Left lung (tissue), 10 donors: ENCODE results near the gene RO60. TPM values are rescaled to one million over a fixed set of nuclear protein-coding genes. Genes with fewer than 3 reads are reported as not detected.

ENCODE experiments used
- ATAC-seq: fragments of 200-7000 bp; cut with Tn5 transposase; one replicate; pipeline ENCODE4 v1.9.1; 2020; ENCODE audit warnings: moderate library complexity
- DNase-seq, 4 donors: peaks; one replicate each; pipeline ENCODE4 v3.0.0-alpha.2; 2013 to 2020
- H3K27ac ChIP-seq, 2 donors: fragments of 200-600 bp; sonication (generic) in 1 of 2; one replicate each; pipeline versions ENCODE4 v1.5.0 to v1.8.0; 2020 to 2021
- H3K27me3 ChIP-seq, 2 donors: fragments of 200-600 bp; sonication (generic) in 1 of 2; one replicate each; pipeline versions ENCODE4 v1.5.0 to v1.8.0; 2020 to 2021
- H3K36me3 ChIP-seq, 2 donors: fragments of 200-600 bp; sonication (generic) in 1 of 2; one replicate each; pipeline versions ENCODE4 v1.5.0 to v1.8.0; 2020 to 2021
- H3K4me1 ChIP-seq, 2 donors: fragments of 200-600 bp; one replicate each; pipeline ENCODE4 v1.8.0; 2021
- H3K4me3 ChIP-seq, 2 donors: fragments of 200-600 bp; sonication (generic) in 1 of 2; one replicate each; pipeline versions ENCODE4 v1.5.0 to v1.8.0; 2020 to 2021; ENCODE audit warnings: mild to moderate bottlenecking in 1 of 2
- H3K9me3 ChIP-seq, 2 donors: fragments of 200-600 bp; sonication (generic) in 1 of 2; one replicate each; pipeline versions ENCODE4 v1.5.0 to v1.8.0; 2020 to 2021
- intact Hi-C, 2 donors: fragments of 100-400 bp; cut with DNase I; formaldehyde crosslinking; loops; one replicate each; pipeline versions ENCODE4 v1.11.2 to v1.14.2; 2022
- polyA plus RNA-seq, 6 donors: library from polyadenylated mRNA; unstranded; fragments of 120-200 nt; gene quantifications; one replicate each; pipeline ENCODE4 v1.2.1, GENCODE V29; 2013; ENCODE audit not compliant: insufficient read length in 6 of 6
- total RNA-seq, 2 donors: library from RNA; stranded (reverse); fragmentation: NEBNext Ultra II Directional; extraction: Animal tissue kit (Norgen Biotek cat#: 25700); gene quantifications; one replicate each; pipeline ENCODE4 v1.2.1, GENCODE V29; 2021
- TF ChIP-seq, protein P1 (sequence below), 2 donors: fragments of 200-600 bp; sonication (generic) in 1 of 2; IDR thresholded peaks; one replicate each; pipeline versions ENCODE4 v1.5.0 to v1.8.0; 2021; ENCODE audit warnings: antibody characterized with exemption in 2 of 2
- donor health status: DM: no; HTN: yes; CAD: no.
- donor health status: DM: no; HTN: no; CAD: no.

The RO60 gene
- total and polyA plus RNA-seq, 8 donors: 46.0 to 72.0 (median 50.7) TPM

DNA sequence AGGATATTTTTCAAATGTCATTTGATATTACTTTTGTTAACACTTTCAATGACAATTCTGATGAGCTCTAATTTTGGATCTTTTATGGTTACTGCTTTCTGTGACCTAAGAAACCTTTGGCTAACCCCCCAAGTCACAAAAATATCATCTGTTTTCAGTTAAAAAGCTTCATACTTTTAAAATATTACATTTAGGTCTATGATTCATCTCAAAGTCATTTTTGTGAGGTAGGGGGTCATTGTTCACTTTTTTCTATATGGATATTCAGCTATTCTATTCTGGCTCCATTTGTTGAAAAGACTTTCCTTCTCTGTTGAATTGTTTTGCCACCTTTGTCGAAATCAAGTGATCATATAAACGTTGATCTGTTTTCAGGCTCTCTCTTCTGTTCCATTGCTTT lies 45.0 kb upstream of the RO60 start:
- Histone ChIP-seq H3K27ac (no peak overlapping the region), H3K4me3 (no peak overlapping the region), H3K9me3 (no peaks in the 10 kb centered on the region), H3K27me3 (no peaks in the 10 kb centered on the region), H3K4me1 (no peaks in the 10 kb centered on the region), H3K36me3 (no peaks in the 10 kb centered on the region)
- TF ChIP-seq, protein P1, sequence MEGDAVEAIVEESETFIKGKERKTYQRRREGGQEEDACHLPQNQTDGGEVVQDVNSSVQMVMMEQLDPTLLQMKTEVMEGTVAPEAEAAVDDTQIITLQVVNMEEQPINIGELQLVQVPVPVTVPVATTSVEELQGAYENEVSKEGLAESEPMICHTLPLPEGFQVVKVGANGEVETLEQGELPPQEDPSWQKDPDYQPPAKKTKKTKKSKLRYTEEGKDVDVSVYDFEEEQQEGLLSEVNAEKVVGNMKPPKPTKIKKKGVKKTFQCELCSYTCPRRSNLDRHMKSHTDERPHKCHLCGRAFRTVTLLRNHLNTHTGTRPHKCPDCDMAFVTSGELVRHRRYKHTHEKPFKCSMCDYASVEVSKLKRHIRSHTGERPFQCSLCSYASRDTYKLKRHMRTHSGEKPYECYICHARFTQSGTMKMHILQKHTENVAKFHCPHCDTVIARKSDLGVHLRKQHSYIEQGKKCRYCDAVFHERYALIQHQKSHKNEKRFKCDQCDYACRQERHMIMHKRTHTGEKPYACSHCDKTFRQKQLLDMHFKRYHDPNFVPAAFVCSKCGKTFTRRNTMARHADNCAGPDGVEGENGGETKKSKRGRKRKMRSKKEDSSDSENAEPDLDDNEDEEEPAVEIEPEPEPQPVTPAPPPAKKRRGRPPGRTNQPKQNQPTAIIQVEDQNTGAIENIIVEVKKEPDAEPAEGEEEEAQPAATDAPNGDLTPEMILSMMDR (IDR thresholded peaks at IDR 0.05): no peak
- intact Hi-C loops: no loop called here
- ATAC-seq (no peak), DNase-seq (no peak)

DNA sequence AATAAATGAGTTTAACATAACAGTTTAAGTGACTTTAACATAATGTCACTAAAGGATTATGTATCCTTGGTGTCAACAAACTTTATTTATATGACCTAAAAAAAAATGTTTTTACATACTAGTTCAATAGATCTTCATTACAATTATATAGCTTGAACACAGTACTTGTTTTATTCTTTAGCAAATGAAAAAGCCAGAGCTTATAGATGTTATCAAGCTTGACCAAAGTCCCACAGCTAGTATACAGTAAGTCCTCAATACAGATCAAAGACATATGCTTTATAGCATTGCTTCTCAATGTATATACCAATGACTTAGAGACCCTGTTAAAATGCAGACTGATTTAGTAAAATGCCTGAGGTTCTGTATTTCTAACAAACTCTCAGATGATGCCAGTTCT lies 42.6 kb upstream of the RO60 start:
- TF ChIP-seq, protein P1 (IDR thresholded peaks at IDR 0.05): no peak
- intact Hi-C loops: no loop called here
- Histone ChIP-seq H3K4me3 (no peak overlapping the region), H3K4me1 (no peaks in the 10 kb centered on the region), H3K27ac (no peak overlapping the region), H3K27me3 (no peaks in the 10 kb centered on the region), H3K36me3 (no peaks in the 10 kb centered on the region), H3K9me3 (no peaks in the 10 kb centered on the region)
- ATAC-seq (no peak), DNase-seq (no peak)

DNA sequence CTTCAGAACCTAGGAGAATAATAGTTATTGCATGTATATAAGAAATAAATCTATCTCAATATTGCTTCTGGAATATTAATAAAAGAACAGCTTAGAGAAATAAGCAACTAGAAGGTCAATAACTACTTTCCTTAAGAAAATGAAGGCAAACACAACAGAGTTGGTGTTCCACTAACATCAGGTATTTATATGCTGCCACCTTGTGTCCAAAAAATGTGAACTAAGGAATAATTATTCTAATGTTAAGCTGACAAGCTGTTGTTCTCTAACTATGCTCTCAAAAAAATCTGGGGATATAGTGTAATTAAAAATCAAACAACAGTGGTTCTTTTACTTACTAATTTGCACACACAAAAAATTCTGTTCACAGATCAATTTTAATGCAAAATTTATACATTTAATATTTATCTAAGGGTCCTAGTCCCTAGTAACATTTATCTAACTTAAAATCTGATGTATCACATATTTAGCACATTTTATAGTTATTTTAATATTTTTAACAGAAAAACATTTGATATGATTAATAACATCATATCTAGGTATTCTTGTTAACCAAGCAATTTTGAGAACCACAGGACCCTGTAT lies 39.9 kb upstream of the RO60 start:
- H3K27me3 ChIP-seq: no peaks in the 10 kb centered on the region
- no peak overlapping the region for H3K27ac ChIP-seq
- ATAC-seq: peak; percentile 75
- TF ChIP-seq, protein P1 (IDR thresholded peaks at IDR 0.05): peak in 1 of 2 donors; percentile 22
- H3K9me3 ChIP-seq: no peaks in the 10 kb centered on the region
- H3K4me1 ChIP-seq: no peaks in the 10 kb centered on the region
- H3K4me3 ChIP-seq: no peak overlapping the region
- H3K36me3 ChIP-seq: peaks cover 0 to 11% of the 10 kb centered on the region in 2 donors
- DNase-seq: peak in 2 of 4 donors; percentile 53 to 72
- intact Hi-C loops: loop anchor here in 1 of 2 donors (10.0 kb wide), 2 partner anchors 215 to 545 kb away; partner anchors contain the start of gene RGS2

DNA sequence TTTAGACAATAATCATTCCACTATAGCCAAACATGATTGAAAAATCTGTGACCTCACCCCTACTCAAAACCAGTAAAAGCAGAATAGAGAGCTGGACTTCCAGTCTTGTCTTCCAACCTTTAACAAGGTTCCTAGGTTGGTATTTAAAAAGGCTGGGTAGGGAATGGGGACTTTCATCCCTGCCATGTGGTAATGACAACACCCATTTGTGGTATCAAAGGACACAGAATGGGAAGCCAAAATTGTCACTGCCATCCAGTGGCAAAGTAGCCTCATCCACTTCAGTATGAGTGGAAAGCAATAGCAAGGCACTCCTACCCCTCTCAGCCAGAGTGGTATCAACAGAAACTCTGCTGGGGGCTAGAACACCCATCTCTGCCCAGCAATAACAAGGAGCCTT lies 34.2 kb upstream of the RO60 start:
- no peak overlapping the region for H3K27ac ChIP-seq
- H3K4me3 ChIP-seq: no peak overlapping the region
- peaks cover 0 to 37% of the 10 kb centered on the region in 2 donors for H3K36me3 ChIP-seq
- intact Hi-C loops: loop anchor here in 1 of 2 donors (10.0 kb wide), 2 partner anchors 220 to 550 kb away; partner anchors contain the start of gene RGS2
- ATAC-seq (no peak), DNase-seq (no peak)
- no peaks in the 10 kb centered on the region for H3K27me3 ChIP-seq
- TF ChIP-seq, protein P1 (IDR thresholded peaks at IDR 0.05): no peak
- H3K9me3 ChIP-seq: no peaks in the 10 kb centered on the region
- H3K4me1 ChIP-seq: no peaks in the 10 kb centered on the region

DNA sequence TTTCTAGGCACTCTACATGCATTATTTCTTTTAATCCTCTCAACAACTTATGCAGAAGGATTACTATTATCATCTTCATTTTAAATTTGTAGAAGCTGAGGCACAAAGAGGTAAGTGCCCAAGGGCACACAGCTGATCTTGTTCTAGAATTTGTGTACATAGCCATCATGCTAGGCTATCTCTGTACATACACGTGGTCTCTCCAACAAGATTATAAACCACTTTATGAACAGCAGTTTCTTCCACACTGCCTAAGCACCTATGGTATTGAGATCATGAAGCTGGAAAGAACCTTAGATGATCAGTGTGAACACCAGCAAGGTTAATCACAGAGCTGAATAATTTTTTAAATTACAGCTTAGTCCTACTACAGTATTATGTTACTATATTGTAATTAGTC lies 29.1 kb upstream of the RO60 start:
- TF ChIP-seq, protein P1 (IDR thresholded peaks at IDR 0.05): no peak
- Histone ChIP-seq H3K9me3 (no peaks in the 10 kb centered on the region), H3K4me1 (no peaks in the 10 kb centered on the region), H3K36me3 (peaks cover 0 to 26% of the 10 kb centered on the region in 2 donors), H3K27me3 (no peaks in the 10 kb centered on the region), H3K4me3 (no peak overlapping the region), H3K27ac (no peak overlapping the region)
- no peak for ATAC-seq
- intact Hi-C loops: no loop called here
- DNase-seq: no peak
